Measurements from ENCODE around the gene NPFF. TPM values are rescaled to one million over a fixed set of nuclear protein-coding genes. Genes with fewer than 3 reads are reported as not detected.

Gene NPFF
- polyA plus RNA-seq, 1 donor (not counting 4 experiments of a cell fraction or from before 2014, with no cell fraction given) = not detected

GRCh38 chr12:53530061-53530460 is 22.8 kb upstream of the NPFF start:
- FAIRE-seq (no peak), DNase-seq (ENCODE audit: low read depth, low spot score) (no peak)
- H3K9me1 ChIP-seq (ENCODE audit: control insufficient read depth, extremely low read depth, insufficient read depth, low read length) = no peaks in the 10 kb centered on the region
- peaks cover 2% of the 10 kb centered on the region for H3K4me1 ChIP-seq (ENCODE audit: control insufficient read depth, extremely low read depth, insufficient read depth, low read length)
- H2AFZ ChIP-seq (ENCODE audit: control insufficient read depth, low read length) = no peak overlapping the region
- no peak overlapping the region for H3K4me2 ChIP-seq (ENCODE audit: control insufficient read depth, extremely low read depth, insufficient read depth, low read depth, low read length)
- H3K4me3 ChIP-seq (ENCODE audit: control insufficient read depth in 2 of 3, extremely low read depth in 1 of 3, insufficient read depth in 2 of 3, low read depth in 1 of 3, low read length in 3 of 3) = no peak overlapping the region
- no peak for TF ChIP-seq EZH2 (IDR thresholded peaks at IDR 0.05; ENCODE audit: low read length)
- TF ChIP-seq CTCF (optimal IDR thresholded peaks at IDR 0.05 in 1 of 3, IDR thresholded peaks at IDR 0.05 in 1 of 3, conservative IDR thresholded peaks at IDR 0.05 in 1 of 3; ENCODE audit: extremely low read depth in 1 of 3, insufficient read depth in 2 of 3, low read length in 3 of 3) = no peak
- H3K9me3 ChIP-seq (ENCODE audit: control insufficient read depth, low read depth, low read length) = no peaks in the 10 kb centered on the region
- H3K27ac ChIP-seq (ENCODE audit: control insufficient read depth, insufficient read depth, low read length) = no peak overlapping the region
- no peak overlapping the region for H3K9ac ChIP-seq (ENCODE audit: control insufficient read depth, extremely low read depth, insufficient read depth, low read length)
- no peaks in the 10 kb centered on the region for H4K20me1 ChIP-seq (ENCODE audit: control insufficient read depth, extremely low read depth, insufficient read depth, low read length)
- H3K36me3 ChIP-seq (ENCODE audit: control insufficient read depth in 2 of 2, extremely low read depth in 1 of 2, insufficient read depth in 2 of 2, low read length in 2 of 2) = peaks cover 7 to 26% of the 10 kb centered on the region in 2 experiments
- H3K79me2 ChIP-seq (ENCODE audit: control insufficient read depth, insufficient read depth, low read length) = no peaks in the 10 kb centered on the region
- dilution Hi-C loops (cut with MboI; ENCODE audit: extremely low pct_ligation_motif_present, low sequenced_read_pairs) = no loop called here
- H3K27me3 ChIP-seq (ENCODE audit: control insufficient read depth, extremely low read depth, insufficient read depth, low read length) = no peaks in the 10 kb centered on the region

GRCh38 chr12:53524476-53524875 is 17.2 kb upstream of the NPFF start:
- Histone ChIP-seq H3K27ac (ENCODE audit: control insufficient read depth, insufficient read depth, low read length) (no peak overlapping the region), H3K4me2 (ENCODE audit: control insufficient read depth, extremely low read depth, insufficient read depth, low read depth, low read length) (no peak overlapping the region), H3K9me1 (ENCODE audit: control insufficient read depth, extremely low read depth, insufficient read depth, low read length) (no peaks in the 10 kb centered on the region), H3K9ac (ENCODE audit: control insufficient read depth, extremely low read depth, insufficient read depth, low read length) (no peak overlapping the region), H2AFZ (ENCODE audit: control insufficient read depth, low read length) (no peak overlapping the region), H3K9me3 (ENCODE audit: control insufficient read depth, low read depth, low read length) (no peaks in the 10 kb centered on the region), H3K4me3 (ENCODE audit: control insufficient read depth in 2 of 3, extremely low read depth in 1 of 3, insufficient read depth in 2 of 3, low read depth in 1 of 3, low read length in 3 of 3) (no peak overlapping the region), H3K4me1 (ENCODE audit: control insufficient read depth, extremely low read depth, insufficient read depth, low read length) (no peaks in the 10 kb centered on the region), H3K36me3 (ENCODE audit: control insufficient read depth in 2 of 2, extremely low read depth in 1 of 2, insufficient read depth in 2 of 2, low read length in 2 of 2) (peaks cover 6 to 18% of the 10 kb centered on the region in 2 experiments), H4K20me1 (ENCODE audit: control insufficient read depth, extremely low read depth, insufficient read depth, low read length) (no peaks in the 10 kb centered on the region), H3K27me3 (ENCODE audit: control insufficient read depth, extremely low read depth, insufficient read depth, low read length) (no peaks in the 10 kb centered on the region), H3K79me2 (ENCODE audit: control insufficient read depth, insufficient read depth, low read length) (no peaks in the 10 kb centered on the region)
- TF ChIP-seq CTCF (optimal IDR thresholded peaks at IDR 0.05 in 1 of 3, IDR thresholded peaks at IDR 0.05 in 1 of 3, conservative IDR thresholded peaks at IDR 0.05 in 1 of 3; ENCODE audit: extremely low read depth in 1 of 3, insufficient read depth in 2 of 3, low read length in 3 of 3) = no peak
- no peak for TF ChIP-seq EZH2 (IDR thresholded peaks at IDR 0.05; ENCODE audit: low read length)
- FAIRE-seq = no peak
- dilution Hi-C loops (cut with MboI; ENCODE audit: extremely low pct_ligation_motif_present, low sequenced_read_pairs) = no loop called here
- no peak for DNase-seq (ENCODE audit: low read depth, low spot score)

All from keratinocyte (primary cell).